GM12891 (cell line): ENCODE measurements around the gene TXNRD3.

Experiments used
- POU2F2 ChIP-seq: IDR thresholded peaks from 2 replicates; pipeline ENCODE4 v1.6.1; 2011; ENCODE audit warnings: low read depth, mild to moderate bottlenecking, control low read depth, low read length, moderate library complexity
- TAF1 ChIP-seq: IDR thresholded peaks from 2 replicates; pipeline ENCODE4 v1.6.1; 2011; ENCODE audit warnings: low read depth, low read length, control low read depth

DNA sequence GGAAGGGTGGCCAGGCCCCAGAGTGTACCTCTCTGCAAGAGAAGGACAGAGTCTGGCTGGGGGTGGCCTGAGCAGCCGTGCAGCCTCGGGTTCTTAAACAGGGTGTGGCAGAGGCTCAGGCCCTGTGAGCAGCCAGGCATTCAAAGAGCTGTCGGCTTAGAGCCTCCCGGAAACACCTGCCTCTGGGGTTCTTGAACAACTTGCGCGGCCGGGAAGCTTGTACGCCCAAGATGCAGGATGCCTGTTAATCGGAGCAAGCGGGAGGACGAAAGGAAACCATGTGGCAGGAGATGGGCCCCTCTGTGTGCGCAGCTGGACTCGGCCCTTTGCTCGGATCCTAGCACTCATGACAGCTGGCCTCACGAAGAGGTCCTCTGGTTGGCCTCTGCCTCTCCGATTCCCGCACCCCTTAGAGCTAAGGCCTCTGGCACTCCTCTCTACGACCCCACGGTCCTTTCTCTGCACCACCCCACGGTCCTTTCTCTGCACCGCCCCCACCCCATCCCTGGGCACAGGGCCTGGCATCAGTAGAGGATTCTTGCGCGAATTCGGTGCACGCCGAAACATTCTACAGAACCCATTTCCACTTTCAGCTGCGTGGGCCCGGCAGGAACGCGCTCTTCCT is 23.9 kb upstream of the TXNRD3 start:
- TF ChIP-seq POU2F2 (no peak), TAF1 (no peak)
